Astrocyte (in vitro differentiated cells and primary cell): ENCODE results near the gene SLC6A7. TPM values are rescaled to one million over a fixed set of nuclear protein-coding genes. Genes with fewer than 3 reads are reported as not detected.

Source experiments
- DNase-seq: peaks from one replicate; pipeline ENCODE4 v3.0.0-alpha.2; 2010; ENCODE audit warnings: low read depth
- FAIRE-seq: peaks from 2 replicates; lab custom pipeline; 2011; peaks lifted over from hg19 to GRCh38; lab: Jason Lieb, UNC
- H2AFZ ChIP-seq: 2 replicates; pipeline ENCODE4 v1.6.0; 2012; ENCODE audit warnings: low read depth, low read length, inconsistent platforms
- H3K27ac ChIP-seq: 2 replicates; pipeline ENCODE4 v1.5.1; 2011; ENCODE audit warnings: low read depth, low read length, inconsistent platforms
- H3K27me3 ChIP-seq: 2 replicates; pipeline ENCODE4 v1.6.0; 2011; ENCODE audit warnings: low read length, inconsistent platforms; ENCODE audit not compliant: insufficient read depth
- H3K36me3 ChIP-seq: 2 replicates; pipeline ENCODE4 v1.5.1; 2011; ENCODE audit warnings: low read length, inconsistent platforms; ENCODE audit not compliant: insufficient read depth
- H3K4me1 ChIP-seq: 2 replicates; pipeline ENCODE4 v1.5.1; 2011; ENCODE audit warnings: low read length, inconsistent platforms; ENCODE audit not compliant: insufficient read depth
- H3K4me2 ChIP-seq: 2 replicates; pipeline ENCODE4 v1.6.0; 2012; ENCODE audit warnings: low read length, inconsistent platforms
- H3K4me3 ChIP-seq: 2 replicates; pipeline ENCODE4 v1.5.1; 2011; ENCODE audit warnings: low read depth, mild to moderate bottlenecking, low read length, inconsistent platforms; ENCODE audit not compliant: insufficient read depth
- H3K79me2 ChIP-seq: 2 replicates; pipeline ENCODE4 v1.6.0; 2012; ENCODE audit warnings: mild to moderate bottlenecking, low read length, inconsistent platforms; ENCODE audit not compliant: insufficient read depth
- H3K9ac ChIP-seq: 2 replicates; pipeline ENCODE4 v1.6.0; 2012; ENCODE audit warnings: mild to moderate bottlenecking, low read length, inconsistent platforms
- H3K9me3 ChIP-seq: 2 replicates; pipeline ENCODE4 v1.5.1; 2012; ENCODE audit warnings: low read depth, mild to moderate bottlenecking, low read length, inconsistent platforms; ENCODE audit not compliant: insufficient read depth
- H4K20me1 ChIP-seq: 2 replicates; pipeline ENCODE4 v1.6.0; 2012; ENCODE audit warnings: low read length, inconsistent platforms; ENCODE audit not compliant: insufficient read depth
- H3K27ac Mint-ChIP-seq: one replicate; pipeline ENCODE4 v1.8.0; 2021; ENCODE audit warnings: mild to moderate bottlenecking, mixed read lengths; ENCODE audit not compliant: unreplicated experiment
- H3K27me3 Mint-ChIP-seq: one replicate; pipeline ENCODE4 v1.8.0; 2021; ENCODE audit warnings: low read depth, mixed read lengths; ENCODE audit not compliant: unreplicated experiment
- H3K36me3 Mint-ChIP-seq: one replicate; pipeline ENCODE4 v1.8.0; 2021; ENCODE audit warnings: low read depth, mixed read lengths; ENCODE audit not compliant: unreplicated experiment
- H3K4me1 Mint-ChIP-seq: one replicate; pipeline ENCODE4 v1.8.0; 2021; ENCODE audit warnings: low read depth, mixed read lengths; ENCODE audit not compliant: unreplicated experiment
- H3K4me3 Mint-ChIP-seq: one replicate; pipeline ENCODE4 v1.8.0; 2021; ENCODE audit warnings: mild to moderate bottlenecking, moderate library complexity, mixed read lengths; ENCODE audit not compliant: unreplicated experiment
- H3K9me3 Mint-ChIP-seq: one replicate; pipeline ENCODE4 v1.8.0; 2021; ENCODE audit warnings: mild to moderate bottlenecking, mixed read lengths; ENCODE audit not compliant: unreplicated experiment
- CTCF ChIP-seq: IDR thresholded peaks from 2 replicates; pipeline ENCODE4 v1.5.1; 2011; ENCODE audit warnings: low read depth, mild to moderate bottlenecking, inconsistent platforms, low read length, moderate library complexity; ENCODE audit not compliant: insufficient read depth
- EZH2 ChIP-seq: IDR thresholded peaks from 2 replicates; pipeline ENCODE4 v1.6.1; 2012; ENCODE audit warnings: mild to moderate bottlenecking, low read length, inconsistent platforms; ENCODE audit not compliant: insufficient read depth
- total RNA-seq: library from RNA; stranded (reverse); gene quantifications from 2 replicates; pipeline ENCODE4 v1.2.1, GENCODE V29; 2021

Gene SLC6A7
- total RNA-seq, 1 donor from 2014 or later: not detected

- Mint-ChIP-seq H3K4me1 (peaks cover 15% of the 10 kb centered on the region), H3K27me3 (peaks cover 20% of the 10 kb centered on the region), H3K36me3 (no peaks in the 10 kb centered on the region), H3K27ac (no peak overlapping the region), H3K4me3 (no peak overlapping the region), H3K9me3 (peaks cover 1% of the 10 kb centered on the region)
- H3K4me1 ChIP-seq: peaks cover 33% of the 10 kb centered on the region
- no peaks in the 10 kb centered on the region for H3K9me3 ChIP-seq
- H2AFZ ChIP-seq: no peak overlapping the region
- TF ChIP-seq CTCF (no peak), EZH2 (no peak)
- no peak overlapping the region for H3K4me3 ChIP-seq
- H3K27ac ChIP-seq: no peak overlapping the region
- no peaks in the 10 kb centered on the region for H4K20me1 ChIP-seq
- no peak for DNase-seq
- no peak for FAIRE-seq
- H3K79me2 ChIP-seq: no peaks in the 10 kb centered on the region
- H3K27me3 ChIP-seq: no peaks in the 10 kb centered on the region
- H3K36me3 ChIP-seq: no peaks in the 10 kb centered on the region
- H3K9ac ChIP-seq: no peak overlapping the region
- no peak overlapping the region for H3K4me2 ChIP-seq
Observed at GRCh38 chr5:150211156-150212030, 21.5 kb downstream of the SLC6A7 start.

- Histone ChIP-seq H3K4me3 (no peak overlapping the region), H3K27ac (peak overlapping the region; percentile 71), H4K20me1 (no peaks in the 10 kb centered on the region), H3K9ac (peak overlapping the region; percentile 51), H3K4me1 (peaks cover 29% of the 10 kb centered on the region), H2AFZ (no peak overlapping the region), H3K79me2 (no peaks in the 10 kb centered on the region), H3K27me3 (no peaks in the 10 kb centered on the region), H3K9me3 (no peaks in the 10 kb centered on the region), H3K4me2 (peak overlapping the region; percentile 59), H3K36me3 (no peaks in the 10 kb centered on the region)
- Mint-ChIP-seq H3K4me3 (no peak overlapping the region), H3K4me1 (peaks cover 14% of the 10 kb centered on the region), H3K27ac (peak overlapping the region; percentile 50), H3K36me3 (no peaks in the 10 kb centered on the region), H3K27me3 (peaks cover 23% of the 10 kb centered on the region), H3K9me3 (no peaks in the 10 kb centered on the region)
- no peak for TF ChIP-seq CTCF
- TF ChIP-seq EZH2: no peak
- DNase-seq (peak; percentile 32), FAIRE-seq (no peak)
Observed at GRCh38 chr5:150213530-150213929, 23.7 kb downstream of the SLC6A7 start.

- peak; percentile 49 for DNase-seq
- Histone ChIP-seq H3K27me3 (no peaks in the 10 kb centered on the region), H3K36me3 (no peaks in the 10 kb centered on the region), H3K27ac (peak overlapping the region; percentile 71), H4K20me1 (no peaks in the 10 kb centered on the region), H3K79me2 (no peaks in the 10 kb centered on the region), H3K4me2 (peak overlapping the region; percentile 59), H3K9me3 (no peaks in the 10 kb centered on the region), H3K9ac (peak overlapping the region; percentile 51), H2AFZ (peak overlapping the region; percentile 57), H3K4me1 (peaks cover 22% of the 10 kb centered on the region), H3K4me3 (no peak overlapping the region)
- Mint-ChIP-seq H3K27ac (no peak overlapping the region), H3K4me1 (peaks cover 8% of the 10 kb centered on the region), H3K36me3 (no peaks in the 10 kb centered on the region), H3K4me3 (no peak overlapping the region), H3K9me3 (no peaks in the 10 kb centered on the region), H3K27me3 (peaks cover 23% of the 10 kb centered on the region)
- FAIRE-seq: no peak
- TF ChIP-seq EZH2: no peak
- TF ChIP-seq CTCF: no peak
Observed at GRCh38 chr5:150214289-150214688, 24.4 kb downstream of the SLC6A7 start.
